ENCODE measurements around the gene PPP1R26.

The PPP1R26 gene

DNA sequence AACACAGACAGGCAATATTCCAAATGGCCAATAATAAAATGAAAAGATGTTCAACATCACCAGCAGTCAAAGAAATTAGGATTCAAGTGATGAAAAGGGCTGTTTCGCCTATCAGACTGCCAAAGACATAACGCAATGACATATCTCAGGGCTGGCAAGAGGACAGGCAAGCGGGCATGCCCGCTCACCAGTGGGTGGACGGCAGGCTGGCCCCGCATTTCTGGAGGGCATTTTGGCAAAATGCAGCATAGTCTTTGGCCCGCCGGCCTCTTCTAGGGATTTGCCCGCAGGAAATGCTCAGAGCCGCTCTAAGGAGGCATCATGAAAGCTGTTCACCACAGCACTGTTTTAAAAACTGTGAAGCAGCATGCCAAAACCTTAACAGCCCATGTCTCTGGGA lies 1.4 kb upstream of the PPP1R26 start:
- peak overlapping the region in 1 of 2 donors; percentile 96 for H3K4me3 Mint-ChIP-seq
- H3K4me1 Mint-ChIP-seq: peaks cover 3 to 11% of the 10 kb centered on the region in 2 donors
- peaks cover 3% of the 10 kb centered on the region in 2 donors for H3K36me3 Mint-ChIP-seq
- DNase-seq (no peak), ATAC-seq (replicated peaks) (no peak)
- no peak overlapping the region for H3K27ac Mint-ChIP-seq
- H3K27me3 Mint-ChIP-seq: peaks cover 15 to 29% of the 10 kb centered on the region in 2 donors
- no peaks in the 10 kb centered on the region for H3K9me3 Mint-ChIP-seq

DNA sequence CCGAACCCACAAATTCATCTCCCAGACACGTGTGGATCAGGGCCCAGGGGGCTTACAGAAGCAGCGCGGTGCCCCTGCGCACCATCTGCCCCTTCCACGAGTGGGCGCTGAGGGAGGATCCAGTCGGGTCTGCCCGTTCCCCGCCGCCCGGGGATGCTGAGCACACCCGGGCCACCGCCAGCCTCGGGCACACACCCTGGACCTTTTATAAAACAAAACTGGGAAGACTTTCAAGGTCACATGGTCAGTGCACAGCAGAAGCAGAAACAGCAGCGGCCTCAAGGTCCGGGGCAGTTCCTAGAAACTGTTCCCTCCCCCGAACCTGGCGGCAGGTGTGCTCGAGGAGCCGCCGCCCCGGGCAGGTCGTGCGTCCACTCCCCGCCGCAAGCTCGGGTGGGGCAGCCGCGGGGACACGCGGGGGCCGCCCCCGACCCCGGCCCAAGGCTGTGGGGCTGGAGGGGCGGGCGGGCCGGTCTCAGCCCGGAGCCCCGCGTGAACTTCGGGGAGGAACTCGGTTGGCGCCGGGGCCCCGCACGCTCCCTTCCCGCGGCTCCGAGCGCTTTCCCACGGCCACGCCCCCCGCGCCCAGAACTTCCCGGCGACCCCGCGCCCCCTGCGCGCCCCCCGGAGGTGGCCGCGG lies 633 bp upstream of the PPP1R26 start:
- peak overlapping the region; percentile 93 for H3K27ac Mint-ChIP-seq
- no peaks in the 10 kb centered on the region for H3K9me3 Mint-ChIP-seq
- H3K4me3 Mint-ChIP-seq: peak overlapping the region; percentile 89 to 96
- H3K4me1 Mint-ChIP-seq: peaks cover 3 to 11% of the 10 kb centered on the region in 2 donors
- ATAC-seq (replicated peaks) (peak; percentile 55 to 56), DNase-seq (no peak)
- peaks cover 15 to 29% of the 10 kb centered on the region in 2 donors for H3K27me3 Mint-ChIP-seq
- H3K36me3 Mint-ChIP-seq: peaks cover 3 to 7% of the 10 kb centered on the region in 2 donors

GRCh38 chr9:135480071-135480939 lies 723 bp downstream of the PPP1R26 start:
- H3K4me3 Mint-ChIP-seq: peak overlapping the region; percentile 70

GRCh38 chr9:135480940-135481310 lies 1.3 kb downstream of the PPP1R26 start:
- Mint-ChIP-seq H3K36me3 (peaks cover 5 to 24% of the 10 kb centered on the region in 2 donors), H3K9me3 (no peaks in the 10 kb centered on the region), H3K4me1 (peaks cover 3 to 11% of the 10 kb centered on the region in 2 donors), H3K27ac (no peak overlapping the region), H3K27me3 (peaks cover 12 to 29% of the 10 kb centered on the region in 2 donors), H3K4me3 (peak overlapping the region in 1 of 2 donors; percentile 70)
- DNase-seq: no peak
- ATAC-seq (replicated peaks): peak; percentile 30 to 35

More at GRCh38 chr9:135480071-135480939, 723 bp downstream of the PPP1R26 start:
- ATAC-seq (replicated peaks) (peak; percentile 45 to 47), DNase-seq (no peak)
- H3K36me3 Mint-ChIP-seq: peaks cover 4 to 20% of the 10 kb centered on the region in 2 donors
- H3K4me1 Mint-ChIP-seq: peaks cover 3 to 11% of the 10 kb centered on the region in 2 donors
- H3K27ac Mint-ChIP-seq: no peak overlapping the region
- H3K9me3 Mint-ChIP-seq: no peaks in the 10 kb centered on the region
- peaks cover 18 to 35% of the 10 kb centered on the region in 2 donors for H3K27me3 Mint-ChIP-seq

DNA sequence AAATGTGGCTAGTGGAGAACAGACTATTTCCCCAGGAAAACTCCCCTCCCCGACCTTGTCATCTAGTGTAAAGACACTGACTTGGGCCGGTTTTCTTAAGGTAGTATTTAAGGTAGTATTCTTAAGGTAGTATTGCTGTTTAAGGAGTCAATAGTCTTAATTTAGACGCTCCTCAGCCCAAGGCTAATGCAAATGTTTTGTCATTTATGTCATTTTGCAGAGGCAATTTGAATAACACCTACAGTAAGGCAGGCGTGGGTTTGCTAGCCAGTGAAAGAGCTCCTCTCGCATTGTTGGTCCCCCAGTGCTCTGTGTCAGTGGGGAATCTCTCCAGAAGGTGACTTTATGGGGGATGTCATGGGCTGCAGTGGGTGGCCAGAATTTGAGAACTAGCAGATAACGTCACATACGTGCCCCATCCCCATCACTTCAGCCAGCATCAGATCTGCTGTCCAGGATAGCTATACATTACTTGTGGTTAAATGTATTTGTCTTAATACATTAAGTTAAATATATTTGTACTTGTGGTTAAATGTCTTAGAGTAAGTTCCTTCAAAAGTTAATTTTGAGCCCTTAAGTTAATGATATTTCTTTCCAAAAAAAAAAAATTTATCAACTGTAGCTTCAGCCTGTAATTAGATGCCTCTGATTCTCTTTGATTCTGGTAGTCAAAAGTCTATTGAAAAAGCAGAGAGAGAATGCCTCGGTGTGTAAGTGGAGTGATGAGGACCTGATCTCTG lies 2.6 kb downstream of the PPP1R26 start:
- no peak for DNase-seq
- ATAC-seq (replicated peaks): no peak
- H3K4me1 Mint-ChIP-seq: peaks cover 3 to 11% of the 10 kb centered on the region in 2 donors
- no peak overlapping the region for H3K4me3 Mint-ChIP-seq
- H3K27me3 Mint-ChIP-seq: peaks cover 12 to 21% of the 10 kb centered on the region in 2 donors
- H3K27ac Mint-ChIP-seq: no peak overlapping the region
- peaks cover 5 to 32% of the 10 kb centered on the region in 2 donors for H3K36me3 Mint-ChIP-seq
- no peaks in the 10 kb centered on the region for H3K9me3 Mint-ChIP-seq

DNA sequence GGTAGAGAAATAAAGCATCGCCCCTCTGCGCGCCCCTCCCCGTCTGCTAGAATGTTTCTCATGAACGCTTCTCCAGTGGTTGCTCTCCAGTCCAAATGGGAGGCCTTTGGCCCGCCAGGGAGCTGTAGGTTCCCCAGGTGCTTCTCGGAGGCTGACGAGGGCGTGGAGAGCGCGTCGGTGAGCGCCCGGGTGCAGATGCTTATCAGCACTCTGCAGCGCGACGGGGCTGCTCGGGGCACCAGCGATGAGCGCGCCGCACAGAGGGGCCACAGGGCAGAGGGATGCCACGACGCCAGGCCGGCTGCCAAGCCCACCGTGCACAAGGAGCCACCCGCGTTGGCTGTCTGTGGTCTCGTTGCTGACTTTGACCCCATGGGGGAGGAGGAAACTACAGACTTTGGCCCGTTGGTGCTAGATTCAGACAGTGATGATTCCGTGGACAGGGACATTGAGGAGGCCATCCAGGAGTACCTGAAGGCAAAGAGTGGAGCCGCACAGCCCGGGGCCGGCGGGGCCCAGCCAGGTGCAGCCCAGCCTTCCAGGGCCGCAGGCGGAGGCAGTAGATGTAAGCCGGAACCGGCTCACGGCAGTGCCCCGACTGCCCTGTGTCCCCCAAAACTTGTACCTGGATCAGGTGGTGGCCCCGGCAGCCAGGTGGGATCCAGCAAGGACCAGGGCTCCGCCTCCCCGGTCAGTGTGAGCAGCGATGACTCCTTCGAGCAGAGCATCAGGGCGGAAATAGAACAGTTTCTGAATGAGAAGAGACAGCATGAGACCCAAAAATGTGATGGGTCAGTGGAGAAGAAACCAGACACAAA lies 5.1 kb downstream of the PPP1R26 start:
- Mint-ChIP-seq H3K9me3 (no peaks in the 10 kb centered on the region), H3K36me3 (peaks cover 2 to 31% of the 10 kb centered on the region in 2 donors), H3K27me3 (peaks cover 6 to 8% of the 10 kb centered on the region in 2 donors), H3K4me1 (peaks cover 0 to 5% of the 10 kb centered on the region in 2 donors), H3K27ac (no peak overlapping the region), H3K4me3 (no peak overlapping the region)
- ATAC-seq (replicated peaks) (no peak), DNase-seq (no peak)

- H3K4me3 Mint-ChIP-seq: no peak overlapping the region
- DNase-seq: no peak
These were observed 5.8 kb downstream of the PPP1R26 start for GRCh38 chr9:135485385-135485784.

GRCh38 chr9:135485832-135486231 lies 6.2 kb downstream of the PPP1R26 start:
- Mint-ChIP-seq H3K4me3 (no peak overlapping the region), H3K4me1 (peaks cover 0 to 1% of the 10 kb centered on the region in 2 donors), H3K27ac (no peak overlapping the region), H3K9me3 (no peaks in the 10 kb centered on the region), H3K27me3 (peaks cover 6 to 8% of the 10 kb centered on the region in 2 donors), H3K36me3 (peaks cover 2 to 31% of the 10 kb centered on the region in 2 donors)
- ATAC-seq (replicated peaks): no peak
- no peak for DNase-seq

More at GRCh38 chr9:135485385-135485784, 5.8 kb downstream of the PPP1R26 start:
- peaks cover 6 to 8% of the 10 kb centered on the region in 2 donors for H3K27me3 Mint-ChIP-seq
- peaks cover 2 to 31% of the 10 kb centered on the region in 2 donors for H3K36me3 Mint-ChIP-seq
- H3K9me3 Mint-ChIP-seq: no peaks in the 10 kb centered on the region
- ATAC-seq (replicated peaks): no peak
- H3K4me1 Mint-ChIP-seq: peaks cover 0 to 5% of the 10 kb centered on the region in 2 donors
- H3K27ac Mint-ChIP-seq: no peak overlapping the region

DNA sequence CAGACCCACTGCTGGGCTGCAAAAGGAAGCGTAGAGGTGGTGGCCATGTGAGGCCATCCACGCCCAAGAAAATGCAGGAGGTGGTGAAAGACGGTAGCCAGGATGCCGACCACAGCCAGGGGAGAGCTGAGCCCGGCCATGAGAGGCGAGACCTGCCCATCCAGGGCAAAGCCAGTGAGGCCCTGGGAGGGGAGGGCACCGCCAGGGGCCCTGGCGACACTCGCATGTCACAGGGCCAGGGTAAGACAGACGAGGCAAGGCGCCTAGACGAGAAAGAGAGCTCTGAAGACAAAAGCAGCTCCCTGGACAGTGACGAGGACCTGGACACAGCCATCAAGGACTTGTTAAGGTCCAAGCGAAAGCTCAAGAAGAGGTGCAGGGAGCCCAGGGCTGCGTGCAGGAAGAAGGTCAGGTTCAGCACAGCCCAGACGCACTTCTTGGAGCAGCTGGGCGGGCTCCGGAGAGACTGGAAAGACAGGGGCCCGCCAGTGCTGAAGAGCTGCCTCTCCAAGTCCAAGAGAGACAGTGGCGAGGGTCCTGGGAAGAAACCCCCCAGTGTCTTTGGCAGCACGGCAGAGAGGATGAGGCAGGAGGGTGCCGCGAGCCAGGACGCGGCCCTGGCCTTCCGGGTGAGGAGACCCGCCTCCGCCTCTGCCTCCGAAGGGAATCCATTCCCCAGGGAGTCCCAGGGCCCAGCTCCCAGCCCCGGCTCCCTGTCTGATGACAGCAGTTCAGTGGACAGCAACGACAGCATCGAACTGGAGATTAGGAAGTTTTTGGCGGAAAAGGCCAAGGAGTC lies 6.9 kb downstream of the PPP1R26 start:
- H3K4me1 Mint-ChIP-seq: no peaks in the 10 kb centered on the region
- no peak for ATAC-seq (replicated peaks)
- DNase-seq: no peak
- no peak overlapping the region for H3K4me3 Mint-ChIP-seq
- H3K27ac Mint-ChIP-seq: no peak overlapping the region
- H3K36me3 Mint-ChIP-seq: peaks cover 2 to 31% of the 10 kb centered on the region in 2 donors
- no peaks in the 10 kb centered on the region for H3K9me3 Mint-ChIP-seq
- peaks cover 6 to 8% of the 10 kb centered on the region in 2 donors for H3K27me3 Mint-ChIP-seq

GRCh38 chr9:135487281-135488012 lies 7.9 kb downstream of the PPP1R26 start:
- peaks cover 4 to 6% of the 10 kb centered on the region in 2 donors for H3K27me3 Mint-ChIP-seq
- H3K27ac Mint-ChIP-seq: no peak overlapping the region
- DNase-seq (no peak), ATAC-seq (replicated peaks) (no peak)
- H3K4me1 Mint-ChIP-seq: no peaks in the 10 kb centered on the region
- H3K9me3 Mint-ChIP-seq: no peaks in the 10 kb centered on the region
- H3K4me3 Mint-ChIP-seq: no peak overlapping the region
- H3K36me3 Mint-ChIP-seq: peaks cover 2 to 31% of the 10 kb centered on the region in 2 donors

GRCh38 chr9:135488013-135488330 lies 8.4 kb downstream of the PPP1R26 start:
- Mint-ChIP-seq H3K9me3 (no peaks in the 10 kb centered on the region), H3K4me3 (no peak overlapping the region), H3K27ac (no peak overlapping the region), H3K36me3 (peaks cover 2 to 31% of the 10 kb centered on the region in 2 donors), H3K27me3 (peaks cover 4 to 6% of the 10 kb centered on the region in 2 donors), H3K4me1 (no peaks in the 10 kb centered on the region)
- DNase-seq (no peak), ATAC-seq (replicated peaks) (no peak)

- H3K36me3 Mint-ChIP-seq: peaks cover 2 to 31% of the 10 kb centered on the region in 2 donors
- H3K9me3 Mint-ChIP-seq: no peaks in the 10 kb centered on the region
- no peaks in the 10 kb centered on the region for H3K4me1 Mint-ChIP-seq
- DNase-seq (no peak), ATAC-seq (replicated peaks) (no peak)
- H3K27me3 Mint-ChIP-seq: peaks cover 4 to 6% of the 10 kb centered on the region in 2 donors
- no peak overlapping the region for H3K27ac Mint-ChIP-seq
- H3K4me3 Mint-ChIP-seq: no peak overlapping the region
These were observed 8.9 kb downstream of the PPP1R26 start for GRCh38 chr9:135488527-135488926.

Measured in stimulated activated naive B cell treated with anti-CD40 and anti-IgM and Interleukin-4, amounts not matched to agents 10 μg/mL and 1 μg/mL and 100 μg/mL, for 72 hours (primary cell).